ENCODE measurements around the gene CDKAL1. TPM values are rescaled to one million over a fixed set of nuclear protein-coding genes. Genes with fewer than 3 reads are reported as not detected.
"Not testable (repeated sequence)": the region's sequence is repeated elsewhere in the genome, so short reads cannot be mapped to it uniquely, and the experiment has no call there.

CDKAL1 gene
- total RNA-seq, 4 donors from 2014 or later = 10.1 to 22.0 (median 12.5) TPM

- 97% methylated on average over 1 of the region's 1 CpG for WGBS
- no peak for DNase-seq (ENCODE audit: low spot score in 2 of 2)
- TF ChIP-seq POLR2A (IDR thresholded peaks at IDR 0.05) = no peak
- no peak for TF ChIP-seq POLR2AphosphoS5 (IDR thresholded peaks at IDR 0.05)
- no peak for TF ChIP-seq EP300 (IDR thresholded peaks at IDR 0.05)
- no peak for TF ChIP-seq CTCF (IDR thresholded peaks at IDR 0.05)
- H3K9me3 ChIP-seq = no peaks in the 10 kb centered on the region
- H3K36me3 ChIP-seq = peaks cover 19% of the 10 kb centered on the region
- no peak overlapping the region for H3K4me3 ChIP-seq
- H3K27me3 ChIP-seq = no peaks in the 10 kb centered on the region
- H3K27ac ChIP-seq = no peak overlapping the region
- H3K4me1 ChIP-seq = no peaks in the 10 kb centered on the region
Measured at GRCh38 chr6:20581070-20581469, 46.8 kb downstream of the CDKAL1 start.

GRCh38 chr6:20582586-20583443, 48.6 kb downstream of the CDKAL1 start:
- Histone ChIP-seq H3K4me3 (no peak overlapping the region), H3K27ac (no peak overlapping the region), H3K27me3 (no peaks in the 10 kb centered on the region), H3K36me3 (peaks cover 9% of the 10 kb centered on the region), H3K4me1 (no peaks in the 10 kb centered on the region), H3K9me3 (no peaks in the 10 kb centered on the region)
- WGBS = 94% methylated on average over 4 of the region's 4 CpGs
- TF ChIP-seq EP300 (IDR thresholded peaks at IDR 0.05) (no peak), CTCF (IDR thresholded peaks at IDR 0.05) (no peak), POLR2A (IDR thresholded peaks at IDR 0.05) (no peak), POLR2AphosphoS5 (IDR thresholded peaks at IDR 0.05) (no peak)
- no peak for DNase-seq (ENCODE audit: low spot score in 2 of 2)

GRCh38 chr6:20583444-20583800, 49.2 kb downstream of the CDKAL1 start:
- WGBS = 54% methylated on average over 3 of the region's 3 CpGs
- TF ChIP-seq POLR2A (IDR thresholded peaks at IDR 0.05) = no peak
- TF ChIP-seq CTCF (IDR thresholded peaks at IDR 0.05) = no peak
- no peak for TF ChIP-seq EP300 (IDR thresholded peaks at IDR 0.05)
- H3K27ac ChIP-seq = no peak overlapping the region
- peaks cover 9% of the 10 kb centered on the region for H3K36me3 ChIP-seq
- no peak for DNase-seq (ENCODE audit: low spot score in 2 of 2)
- H3K4me1 ChIP-seq = no peaks in the 10 kb centered on the region
- no peak overlapping the region for H3K4me3 ChIP-seq
- no peaks in the 10 kb centered on the region for H3K27me3 ChIP-seq
- H3K9me3 ChIP-seq = no peaks in the 10 kb centered on the region

DNA sequence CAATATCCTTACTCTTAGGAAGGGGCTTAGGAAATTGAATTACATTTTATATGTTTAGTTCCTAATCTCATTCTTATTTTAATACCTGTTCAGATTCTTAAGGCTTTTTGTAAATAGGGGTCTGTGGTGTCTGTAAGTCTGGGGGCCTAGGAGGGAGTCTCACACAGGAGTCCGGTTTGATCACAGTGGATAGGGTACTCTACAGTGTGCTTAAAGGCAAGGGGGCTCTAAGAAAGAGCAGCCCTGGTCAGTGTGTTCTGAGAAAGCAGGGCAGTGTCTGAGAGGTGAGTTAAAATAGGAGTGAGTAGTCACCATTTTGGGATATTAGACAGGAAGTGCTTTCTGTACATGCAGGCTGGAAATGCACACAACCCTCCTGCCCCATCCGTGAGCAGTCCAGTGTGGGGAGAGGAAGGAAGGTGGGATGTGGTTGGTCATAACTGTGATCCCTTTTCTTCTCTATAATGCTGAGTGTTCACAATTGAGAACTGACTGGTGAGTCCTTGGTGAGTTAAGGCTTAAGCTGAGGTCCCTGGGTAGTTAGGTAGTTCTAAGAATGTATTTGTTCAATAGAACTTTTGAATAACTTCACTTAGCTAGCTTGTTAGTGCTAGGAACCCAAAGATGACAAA, 50.0 kb downstream of the CDKAL1 start:
- Histone ChIP-seq H3K36me3 (peaks cover 3% of the 10 kb centered on the region), H3K9me3 (no peaks in the 10 kb centered on the region), H3K27ac (no peak overlapping the region), H3K27me3 (no peaks in the 10 kb centered on the region), H3K4me3 (no peak overlapping the region), H3K4me1 (no peaks in the 10 kb centered on the region)
- TF ChIP-seq CTCF (IDR thresholded peaks at IDR 0.05) = no peak
- TF ChIP-seq POLR2A (IDR thresholded peaks at IDR 0.05) = no peak
- TF ChIP-seq EP300 (IDR thresholded peaks at IDR 0.05) = no peak
- no peak for TF ChIP-seq POLR2AphosphoS5 (IDR thresholded peaks at IDR 0.05)
- 86% methylated on average over 2 of the region's 2 CpGs for WGBS
- no peak for DNase-seq (ENCODE audit: low spot score in 2 of 2)

- 21% methylated on average over 5 of the region's 5 CpGs for WGBS
Measured at GRCh38 chr6:20589266-20589665, 55.0 kb downstream of the CDKAL1 start.

GRCh38 chr6:20590476-20590875, 56.2 kb downstream of the CDKAL1 start:
- not testable (repeated sequence) for H3K36me3 ChIP-seq; H3K4me1 ChIP-seq; H3K27ac ChIP-seq; H3K4me3 ChIP-seq; DNase-seq (ENCODE audit: low spot score in 2 of 2); H3K9me3 ChIP-seq; H3K27me3 ChIP-seq
- WGBS = 96% methylated on average over 3 of the region's 3 CpGs

More at GRCh38 chr6:20589266-20589665, 55.0 kb downstream of the CDKAL1 start:
- H3K27me3 ChIP-seq = no peaks in the 10 kb centered on the region
- H3K27ac ChIP-seq = no peak overlapping the region
- no peaks in the 10 kb centered on the region for H3K4me1 ChIP-seq
- no peaks in the 10 kb centered on the region for H3K36me3 ChIP-seq
- TF ChIP-seq EP300 (IDR thresholded peaks at IDR 0.05) (no peak), POLR2AphosphoS5 (IDR thresholded peaks at IDR 0.05) (no peak), POLR2A (IDR thresholded peaks at IDR 0.05) (no peak), CTCF (IDR thresholded peaks at IDR 0.05) (no peak)
- no peaks in the 10 kb centered on the region for H3K9me3 ChIP-seq
- no peak for DNase-seq (ENCODE audit: low spot score in 2 of 2)
- no peak overlapping the region for H3K4me3 ChIP-seq

DNA sequence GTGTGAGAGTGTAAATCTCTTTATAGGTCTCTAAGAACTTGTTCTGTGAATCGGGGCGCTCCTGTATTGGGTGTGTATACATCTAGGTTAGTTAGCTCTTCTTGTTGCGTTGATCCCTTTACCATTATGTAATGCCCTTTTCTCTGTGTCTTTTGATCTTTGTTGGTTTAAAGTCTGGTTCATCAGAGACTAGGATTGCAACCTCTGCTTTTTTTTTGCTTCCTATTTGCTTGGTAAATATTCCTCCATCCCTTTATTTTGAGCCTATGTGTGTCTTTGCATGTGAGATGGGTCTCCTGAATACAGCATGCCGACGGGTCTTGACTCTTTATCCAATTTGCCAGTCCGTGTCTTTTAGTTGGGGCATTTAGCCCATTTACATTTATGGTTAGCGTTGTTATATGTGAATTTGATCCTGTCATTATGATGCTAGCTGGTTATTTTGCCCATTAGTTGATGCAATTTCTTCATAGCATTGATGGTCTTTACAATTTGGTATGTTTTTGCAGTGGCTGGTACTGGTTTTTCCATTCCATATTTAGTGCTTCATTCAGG, 60.1 kb downstream of the CDKAL1 start:
- H3K9me3 ChIP-seq; H3K27ac ChIP-seq; H3K4me3 ChIP-seq; DNase-seq (ENCODE audit: low spot score in 2 of 2); H3K27me3 ChIP-seq; H3K4me1 ChIP-seq: not testable (repeated sequence)
- H3K36me3 ChIP-seq = peaks cover 20% of the 10 kb centered on the region
- 82% methylated on average over 7 of the region's 7 CpGs for WGBS
